HEK293 (cell line): Measurements from ENCODE around the gene TMEM120A.

ENCODE experiments used
- CTCF ChIA-PET: fragments of 350-600 bp; formaldehyde crosslinking; extraction: SDS; loops from one replicate; lab custom pipeline; 2021; ENCODE audit warnings: antibody characterized with exemption; lab: Yijun Ruan, JAX
- POLR2A ChIA-PET: fragments of 300-600 bp; formaldehyde crosslinking; extraction: SDS; loops from one replicate; lab custom pipeline; 2020; ENCODE audit warnings: antibody characterized with exemption, inconsistent platforms; lab: Yijun Ruan, JAX
- H3K27ac ChIP-seq: fragments of 200-500 bp; sonication (Bioruptor generic); 2 replicates; pipeline ENCODE4 v1.5.1; 2014; ENCODE audit warnings: low read depth, low read length, control low read depth, inconsistent platforms; ENCODE audit errors: extremely low read depth
- H3K36me3 ChIP-seq, 2 experiments: fragments of 200-500 bp in 1 of 2; sonication (Bioruptor generic) in 1 of 2; 1 replicate in 1 of 2; 2 replicates in 1 of 2; pipeline ENCODE4 v1.5.1; 2014 to 2017; ENCODE audit warnings: inconsistent platforms in 2 of 2, low read length in 2 of 2; ENCODE audit not compliant: control insufficient read depth in 2 of 2, insufficient read depth in 1 of 2
- H3K4me1 ChIP-seq: fragments of 200-500 bp; sonication (Bioruptor generic); 2 replicates; pipeline ENCODE4 v1.5.1; 2014; ENCODE audit warnings: mild to moderate bottlenecking, low read length, inconsistent platforms; ENCODE audit not compliant: control insufficient read depth, insufficient read depth
- H3K4me3 ChIP-seq: 2 replicates; pipeline ENCODE4 v1.5.1; 2011; ENCODE audit warnings: low read depth, mild to moderate bottlenecking, control low read depth, low read length, moderate library complexity
- H3K9me3 ChIP-seq: fragments of 200-500 bp; sonication (Bioruptor generic); 2 replicates; pipeline ENCODE4 v1.5.1; 2014; ENCODE audit warnings: low read depth, low read length, inconsistent platforms; ENCODE audit not compliant: control insufficient read depth, insufficient read depth
- KLF16 ChIP-seq: fragments of 450-650 bp; formaldehyde crosslinking; IDR thresholded peaks from 2 replicates; pipeline ENCODE4 v1.5.1; 2017; ENCODE audit warnings: missing biosample characterization, missing genetic modification characterization
- ZBTB17 ChIP-seq: fragments of 450-650 bp; formaldehyde crosslinking; IDR thresholded peaks from 2 replicates; pipeline ENCODE4 v1.5.1; 2016; ENCODE audit warnings: missing biosample characterization, missing genetic modification characterization
- ZEB2 ChIP-seq: fragments of 450-650 bp; formaldehyde crosslinking; IDR thresholded peaks from 2 replicates; pipeline ENCODE4 v1.5.1; 2016; ENCODE audit warnings: missing biosample characterization, missing genetic modification characterization
- ZNF138 ChIP-seq: fragments of 450-650 bp; formaldehyde crosslinking; IDR thresholded peaks from 2 replicates; pipeline ENCODE4 v1.5.1; 2016; ENCODE audit warnings: missing biosample characterization, missing genetic modification characterization, borderline replicate concordance
- ZNF335 ChIP-seq: fragments of 450-650 bp; formaldehyde crosslinking; conservative IDR thresholded peaks from 2 replicates; pipeline ENCODE4 v1.5.1; 2016; ENCODE audit warnings: missing biosample characterization, missing genetic modification characterization
- ZNF48 ChIP-seq: fragments of 450-650 bp; formaldehyde crosslinking; IDR thresholded peaks from 2 replicates; pipeline ENCODE4 v1.5.1; 2016; ENCODE audit warnings: missing biosample characterization, missing genetic modification characterization
- ZNF501 ChIP-seq: fragments of 450-650 bp; formaldehyde crosslinking; IDR thresholded peaks from 2 replicates; pipeline ENCODE4 v1.5.1; 2016; ENCODE audit warnings: missing biosample characterization, missing genetic modification characterization
- ZNF571 ChIP-seq: fragments of 450-650 bp; formaldehyde crosslinking; IDR thresholded peaks from 2 replicates; pipeline ENCODE4 v1.5.0; 2017; ENCODE audit warnings: missing biosample characterization, missing genetic modification characterization
- TF ChIP-seq, protein P1 (sequence below): fragments of 450-650 bp; formaldehyde crosslinking; IDR thresholded peaks from 2 replicates; pipeline ENCODE4 v1.5.1; 2016; ENCODE audit warnings: missing biosample characterization, missing genetic modification characterization
- TF ChIP-seq, protein P2 (sequence below): fragments of 450-650 bp; formaldehyde crosslinking; IDR thresholded peaks from 2 replicates; pipeline ENCODE4 v1.5.1; 2016; ENCODE audit warnings: missing biosample characterization, missing genetic modification characterization
- TF ChIP-seq, protein P3 (sequence below): fragments of 450-650 bp; formaldehyde crosslinking; IDR thresholded peaks from 2 replicates; pipeline ENCODE4 v1.5.1; 2017; ENCODE audit warnings: missing biosample characterization, mild to moderate bottlenecking, missing genetic modification characterization, moderate library complexity
- TF ChIP-seq, protein P4 (sequence below): fragments of 450-650 bp; formaldehyde crosslinking; IDR thresholded peaks from 2 replicates; pipeline ENCODE4 v1.5.1; 2016; ENCODE audit warnings: missing biosample characterization, missing genetic modification characterization
- TF ChIP-seq, protein P5 (sequence below): fragments of 450-650 bp; formaldehyde crosslinking; IDR thresholded peaks from 2 replicates; pipeline ENCODE4 v1.5.1; 2016; ENCODE audit warnings: missing biosample characterization, missing genetic modification characterization
- TF ChIP-seq, protein P6 (sequence below): sonication (generic); formaldehyde crosslinking; IDR thresholded peaks from 2 replicates; pipeline ENCODE4 v1.8.1; 2022; ENCODE audit warnings: mild to moderate bottlenecking, moderate library complexity, missing genetic modification reagents

The TMEM120A gene

DNA sequence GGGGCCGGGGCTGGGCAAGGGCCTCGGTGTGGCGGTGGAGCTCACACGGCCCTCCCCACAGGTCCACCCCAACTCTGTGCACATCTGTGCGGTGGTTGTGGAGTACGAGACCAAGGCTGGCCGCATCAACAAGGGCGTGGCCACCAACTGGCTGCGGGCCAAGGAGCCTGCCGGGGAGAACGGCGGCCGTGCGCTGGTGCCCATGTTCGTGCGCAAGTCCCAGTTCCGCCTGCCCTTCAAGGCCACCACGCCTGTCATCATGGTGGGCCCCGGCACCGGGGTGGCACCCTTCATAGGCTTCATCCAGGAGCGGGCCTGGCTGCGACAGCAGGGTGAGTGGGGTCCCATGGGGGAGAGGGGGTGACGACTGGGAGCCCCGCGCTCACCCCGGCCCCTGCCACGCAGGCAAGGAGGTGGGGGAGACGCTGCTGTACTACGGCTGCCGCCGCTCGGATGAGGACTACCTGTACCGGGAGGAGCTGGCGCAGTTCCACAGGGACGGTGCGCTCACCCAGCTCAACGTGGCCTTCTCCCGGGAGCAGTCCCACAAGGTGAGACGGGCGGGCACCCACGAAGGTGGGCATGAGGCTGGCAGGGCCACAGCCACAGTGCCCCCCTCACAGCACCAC is 8.8 kb downstream of the TMEM120A start:
- H3K36me3 ChIP-seq, result peaks cover 0 to 50% of the 10 kb centered on the region in 2 experiments; a peak in 1 of 3 replicates
- POLR2A ChIA-PET, result interaction anchor here (0.8 kb wide), 1 partner anchor 15 kb away, joined by 3 read pairs; no protein-coding TSS in a partner anchor
- TF ChIP-seq, protein P1, sequence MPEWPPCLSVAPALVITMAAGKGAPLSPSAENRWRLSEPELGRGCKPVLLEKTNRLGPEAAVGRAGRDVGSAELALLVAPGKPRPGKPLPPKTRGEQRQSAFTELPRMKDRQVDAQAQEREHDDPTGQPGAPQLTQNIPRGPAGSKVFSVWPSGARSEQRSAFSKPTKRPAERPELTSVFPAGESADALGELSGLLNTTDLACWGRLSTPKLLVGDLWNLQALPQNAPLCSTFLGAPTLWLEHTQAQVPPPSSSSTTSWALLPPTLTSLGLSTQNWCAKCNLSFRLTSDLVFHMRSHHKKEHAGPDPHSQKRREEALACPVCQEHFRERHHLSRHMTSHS (tag by site-specific recombination), result no peak
- TF ChIP-seq, protein P2, sequence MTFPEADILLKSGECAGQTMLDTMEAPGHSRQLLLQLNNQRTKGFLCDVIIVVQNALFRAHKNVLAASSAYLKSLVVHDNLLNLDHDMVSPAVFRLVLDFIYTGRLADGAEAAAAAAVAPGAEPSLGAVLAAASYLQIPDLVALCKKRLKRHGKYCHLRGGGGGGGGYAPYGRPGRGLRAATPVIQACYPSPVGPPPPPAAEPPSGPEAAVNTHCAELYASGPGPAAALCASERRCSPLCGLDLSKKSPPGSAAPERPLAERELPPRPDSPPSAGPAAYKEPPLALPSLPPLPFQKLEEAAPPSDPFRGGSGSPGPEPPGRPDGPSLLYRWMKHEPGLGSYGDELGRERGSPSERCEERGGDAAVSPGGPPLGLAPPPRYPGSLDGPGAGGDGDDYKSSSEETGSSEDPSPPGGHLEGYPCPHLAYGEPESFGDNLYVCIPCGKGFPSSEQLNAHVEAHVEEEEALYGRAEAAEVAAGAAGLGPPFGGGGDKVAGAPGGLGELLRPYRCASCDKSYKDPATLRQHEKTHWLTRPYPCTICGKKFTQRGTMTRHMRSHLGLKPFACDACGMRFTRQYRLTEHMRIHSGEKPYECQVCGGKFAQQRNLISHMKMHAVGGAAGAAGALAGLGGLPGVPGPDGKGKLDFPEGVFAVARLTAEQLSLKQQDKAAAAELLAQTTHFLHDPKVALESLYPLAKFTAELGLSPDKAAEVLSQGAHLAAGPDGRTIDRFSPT (tag by site-specific recombination), result peak; percentile 44; the same call in 1 of the 2 replicates

DNA sequence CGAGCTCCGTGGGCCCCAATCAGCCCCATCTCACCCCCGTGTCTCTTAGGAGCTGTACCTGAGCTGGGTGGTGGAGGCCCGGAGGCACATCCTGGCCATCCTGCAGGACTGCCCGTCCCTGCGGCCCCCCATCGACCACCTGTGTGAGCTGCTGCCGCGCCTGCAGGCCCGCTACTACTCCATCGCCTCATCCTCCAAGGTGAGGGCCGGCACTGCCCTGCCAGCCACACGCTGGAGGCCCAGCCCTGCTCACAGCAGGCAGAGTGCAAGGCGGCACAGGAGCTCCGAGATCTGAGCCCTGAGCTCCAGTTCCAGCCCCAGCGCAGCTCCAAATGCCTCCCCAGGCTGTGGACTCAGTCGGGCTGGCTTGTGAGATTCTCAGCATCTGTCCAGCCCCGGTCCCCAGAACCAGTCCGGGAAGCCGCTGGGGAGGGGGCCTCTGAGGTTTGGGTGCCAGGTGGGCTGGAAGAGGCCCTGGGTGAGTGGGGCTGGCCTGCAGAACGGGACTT is 9.3 kb downstream of the TMEM120A start:
- Histone ChIP-seq H3K4me3 (no peak overlapping the region), H3K9me3 (no peaks in the 10 kb centered on the region), H3K27ac (no peak overlapping the region)
- CTCF ChIA-PET, result interaction anchor here (1.2 kb wide), 1 partner anchor 36 kb away, joined by 4 read pairs; no protein-coding TSS in a partner anchor
- no peak for TF ChIP-seq ZNF571
- TF ChIP-seq ZNF335 (tag by site-specific recombination), result no peak
- TF ChIP-seq, protein P3, sequence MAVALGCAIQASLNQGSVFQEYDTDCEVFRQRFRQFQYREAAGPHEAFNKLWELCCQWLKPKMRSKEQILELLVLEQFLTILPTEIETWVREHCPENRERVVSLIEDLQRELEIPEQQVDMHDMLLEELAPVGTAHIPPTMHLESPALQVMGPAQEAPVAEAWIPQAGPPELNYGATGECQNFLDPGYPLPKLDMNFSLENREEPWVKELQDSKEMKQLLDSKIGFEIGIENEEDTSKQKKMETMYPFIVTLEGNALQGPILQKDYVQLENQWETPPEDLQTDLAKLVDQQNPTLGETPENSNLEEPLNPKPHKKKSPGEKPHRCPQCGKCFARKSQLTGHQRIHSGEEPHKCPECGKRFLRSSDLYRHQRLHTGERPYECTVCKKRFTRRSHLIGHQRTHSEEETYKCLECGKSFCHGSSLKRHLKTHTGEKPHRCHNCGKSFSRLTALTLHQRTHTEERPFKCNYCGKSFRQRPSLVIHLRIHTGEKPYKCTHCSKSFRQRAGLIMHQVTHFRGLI (tag by site-specific recombination), result no peak
- TF ChIP-seq, protein P4, sequence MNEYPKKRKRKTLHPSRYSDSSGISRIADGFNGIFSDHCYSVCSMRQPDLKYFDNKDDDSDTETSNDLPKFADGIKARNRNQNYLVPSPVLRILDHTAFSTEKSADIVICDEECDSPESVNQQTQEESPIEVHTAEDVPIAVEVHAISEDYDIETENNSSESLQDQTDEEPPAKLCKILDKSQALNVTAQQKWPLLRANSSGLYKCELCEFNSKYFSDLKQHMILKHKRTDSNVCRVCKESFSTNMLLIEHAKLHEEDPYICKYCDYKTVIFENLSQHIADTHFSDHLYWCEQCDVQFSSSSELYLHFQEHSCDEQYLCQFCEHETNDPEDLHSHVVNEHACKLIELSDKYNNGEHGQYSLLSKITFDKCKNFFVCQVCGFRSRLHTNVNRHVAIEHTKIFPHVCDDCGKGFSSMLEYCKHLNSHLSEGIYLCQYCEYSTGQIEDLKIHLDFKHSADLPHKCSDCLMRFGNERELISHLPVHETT, result no peak
- no peak for TF ChIP-seq KLF16
- no peak for TF ChIP-seq ZNF138 (tag by site-specific recombination)
- TF ChIP-seq ZNF48 (tag by site-specific recombination), result no peak
- no peak for TF ChIP-seq ZBTB17 (tag by site-specific recombination)
- TF ChIP-seq, protein P5, sequence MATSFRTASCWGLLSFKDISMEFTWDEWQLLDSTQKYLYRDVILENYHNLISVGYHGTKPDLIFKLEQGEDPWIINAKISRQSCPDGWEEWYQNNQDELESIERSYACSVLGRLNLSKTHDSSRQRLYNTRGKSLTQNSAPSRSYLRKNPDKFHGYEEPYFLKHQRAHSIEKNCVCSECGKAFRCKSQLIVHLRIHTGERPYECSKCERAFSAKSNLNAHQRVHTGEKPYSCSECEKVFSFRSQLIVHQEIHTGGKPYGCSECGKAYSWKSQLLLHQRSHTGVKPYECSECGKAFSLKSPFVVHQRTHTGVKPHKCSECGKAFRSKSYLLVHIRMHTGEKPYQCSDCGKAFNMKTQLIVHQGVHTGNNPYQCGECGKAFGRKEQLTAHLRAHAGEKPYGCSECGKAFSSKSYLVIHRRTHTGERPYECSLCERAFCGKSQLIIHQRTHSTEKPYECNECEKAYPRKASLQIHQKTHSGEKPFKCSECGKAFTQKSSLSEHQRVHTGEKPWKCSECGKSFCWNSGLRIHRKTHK (tag by site-specific recombination), result no peak
- TF ChIP-seq, protein P6, sequence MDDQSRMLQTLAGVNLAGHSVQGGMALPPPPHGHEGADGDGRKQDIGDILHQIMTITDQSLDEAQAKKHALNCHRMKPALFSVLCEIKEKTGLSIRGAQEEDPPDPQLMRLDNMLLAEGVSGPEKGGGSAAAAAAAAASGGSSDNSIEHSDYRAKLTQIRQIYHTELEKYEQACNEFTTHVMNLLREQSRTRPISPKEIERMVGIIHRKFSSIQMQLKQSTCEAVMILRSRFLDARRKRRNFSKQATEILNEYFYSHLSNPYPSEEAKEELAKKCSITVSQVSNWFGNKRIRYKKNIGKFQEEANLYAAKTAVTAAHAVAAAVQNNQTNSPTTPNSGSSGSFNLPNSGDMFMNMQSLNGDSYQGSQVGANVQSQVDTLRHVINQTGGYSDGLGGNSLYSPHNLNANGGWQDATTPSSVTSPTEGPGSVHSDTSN (CRISPR knock-in tag), result no peak
- no peak for TF ChIP-seq ZNF501 (tag by site-specific recombination)
- no peak for TF ChIP-seq ZEB2 (tag by site-specific recombination)
- TF ChIP-seq, all 188 proteins: peak for 0
- POLR2A ChIA-PET, result interaction anchor here (0.8 kb wide), 1 partner anchor 15 kb away, joined by 3 read pairs; no protein-coding TSS in a partner anchor
- Histone ChIP-seq H3K4me1 (no peaks in the 10 kb centered on the region), H3K36me3 (peaks cover 0 to 56% of the 10 kb centered on the region in 2 experiments; a peak in 1 of 3 replicates)

More for the DNA sequence above, 8.8 kb downstream of the TMEM120A start:
- Histone ChIP-seq H3K4me1 (no peaks in the 10 kb centered on the region), H3K4me3 (no peak overlapping the region), H3K27ac (no peak overlapping the region), H3K9me3 (no peaks in the 10 kb centered on the region)
- CTCF ChIA-PET, result interaction anchor here (1.2 kb wide), 1 partner anchor 35 kb away, joined by 4 read pairs; no protein-coding TSS in a partner anchor
